ENCODE data around the gene MDM1. TPM values are rescaled to one million over a fixed set of nuclear protein-coding genes. Genes with fewer than 3 reads are reported as not detected.

MDM1 gene
- total and polyA plus RNA-seq, 7 donors = 4.2 to 113 (median 73.3) TPM

DNA sequence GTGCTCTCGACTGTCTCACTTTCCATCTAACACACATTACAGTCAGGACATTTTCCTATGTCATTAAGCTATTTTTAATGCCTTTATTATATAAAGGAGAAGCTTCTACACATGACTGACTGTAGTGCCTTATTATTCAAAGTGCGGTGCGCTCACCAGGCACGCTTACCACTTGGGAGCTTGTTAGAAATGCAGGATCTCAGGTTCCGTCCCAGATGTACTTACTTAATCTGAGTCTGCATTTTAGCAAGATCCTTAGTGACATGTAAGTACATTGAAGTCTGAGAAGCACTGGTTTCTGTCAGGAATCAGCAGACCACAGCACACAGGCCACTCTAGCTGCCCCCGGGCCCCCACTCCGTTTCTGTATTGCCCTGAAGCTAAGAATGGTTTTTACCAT, 44.7 kb upstream of the MDM1 start:
- H3K36me3 ChIP-seq = no peaks in the 10 kb centered on the region
- H3K9me3 ChIP-seq = no peaks in the 10 kb centered on the region
- intact Hi-C loops (cut with DNase I) = no loop called here
- no peaks in the 10 kb centered on the region for H3K27me3 ChIP-seq
- H3K4me3 ChIP-seq = no peak overlapping the region
- peaks cover 0 to 16% (median 9%) of the 10 kb centered on the region in 4 donors for H3K4me1 ChIP-seq
- TF ChIP-seq EP300 (IDR thresholded peaks at IDR 0.05) (no peak), POLR2AphosphoS5 (IDR thresholded peaks at IDR 0.05) (no peak)
- 94 to 96% methylated on average over 7 of the region's 7 CpGs for WGBS, 2 donors
- no peak overlapping the region for H3K27ac ChIP-seq
- no peak for DNase-seq

DNA sequence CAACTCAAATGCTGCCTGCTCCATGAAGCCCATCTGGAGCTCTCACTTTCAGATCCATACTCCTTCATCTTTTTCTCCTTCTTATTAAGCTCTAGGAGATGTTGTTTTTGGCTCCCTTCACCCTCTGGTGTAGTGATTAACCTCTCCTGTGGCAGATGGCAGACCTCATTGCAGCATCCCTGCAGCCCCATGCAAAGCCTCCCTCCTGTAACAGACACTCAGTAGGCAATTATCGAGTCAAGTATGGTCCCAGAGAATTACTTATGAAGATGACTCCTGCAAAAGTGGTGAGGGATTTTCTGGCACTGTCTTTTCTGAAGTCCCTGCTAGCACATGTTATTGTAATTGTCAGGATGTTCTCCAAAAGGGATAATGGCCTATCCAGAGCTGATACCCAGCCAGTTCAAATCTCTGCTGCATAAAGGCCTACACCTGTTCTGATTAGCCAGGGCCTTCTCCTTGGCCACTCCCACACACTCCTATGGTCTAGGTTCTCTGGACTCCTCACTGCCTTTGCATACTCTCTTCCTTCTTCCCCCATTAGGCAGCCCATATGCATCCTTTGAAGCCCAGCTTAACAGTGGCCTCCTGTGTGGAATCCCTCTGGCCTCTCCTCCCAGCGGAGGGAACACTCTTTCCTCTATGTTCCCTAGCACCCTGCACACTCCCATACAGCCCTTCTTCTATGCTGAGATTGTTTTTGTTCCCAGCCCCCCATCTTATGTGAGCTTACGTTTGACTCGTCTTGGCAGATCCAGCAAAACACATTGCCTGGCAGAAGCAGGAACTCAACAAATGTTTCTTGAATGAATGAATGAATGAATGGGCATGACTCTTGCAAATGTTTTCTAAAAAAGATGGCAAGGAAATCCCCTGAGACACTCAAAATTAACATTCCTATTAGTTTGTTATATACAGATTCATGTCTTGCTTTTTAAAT, 43.9 kb upstream of the MDM1 start:
- Histone ChIP-seq H3K4me1 (peaks cover 0 to 16% (median 9%) of the 10 kb centered on the region in 4 donors), H3K9me3 (no peaks in the 10 kb centered on the region), H3K36me3 (no peaks in the 10 kb centered on the region), H3K27me3 (no peaks in the 10 kb centered on the region), H3K27ac (no peak overlapping the region), H3K4me3 (no peak overlapping the region)
- WGBS, 2 donors = 94 to 96% methylated on average over 4 of the region's 4 CpGs
- no peak for DNase-seq
- intact Hi-C loops (cut with DNase I) = no loop called here
- TF ChIP-seq POLR2AphosphoS5 (IDR thresholded peaks at IDR 0.05) (no peak), EP300 (IDR thresholded peaks at IDR 0.05) (no peak), POLR2A (IDR thresholded peaks at IDR 0.05) (no peak)
- TF ChIP-seq, protein P1, sequence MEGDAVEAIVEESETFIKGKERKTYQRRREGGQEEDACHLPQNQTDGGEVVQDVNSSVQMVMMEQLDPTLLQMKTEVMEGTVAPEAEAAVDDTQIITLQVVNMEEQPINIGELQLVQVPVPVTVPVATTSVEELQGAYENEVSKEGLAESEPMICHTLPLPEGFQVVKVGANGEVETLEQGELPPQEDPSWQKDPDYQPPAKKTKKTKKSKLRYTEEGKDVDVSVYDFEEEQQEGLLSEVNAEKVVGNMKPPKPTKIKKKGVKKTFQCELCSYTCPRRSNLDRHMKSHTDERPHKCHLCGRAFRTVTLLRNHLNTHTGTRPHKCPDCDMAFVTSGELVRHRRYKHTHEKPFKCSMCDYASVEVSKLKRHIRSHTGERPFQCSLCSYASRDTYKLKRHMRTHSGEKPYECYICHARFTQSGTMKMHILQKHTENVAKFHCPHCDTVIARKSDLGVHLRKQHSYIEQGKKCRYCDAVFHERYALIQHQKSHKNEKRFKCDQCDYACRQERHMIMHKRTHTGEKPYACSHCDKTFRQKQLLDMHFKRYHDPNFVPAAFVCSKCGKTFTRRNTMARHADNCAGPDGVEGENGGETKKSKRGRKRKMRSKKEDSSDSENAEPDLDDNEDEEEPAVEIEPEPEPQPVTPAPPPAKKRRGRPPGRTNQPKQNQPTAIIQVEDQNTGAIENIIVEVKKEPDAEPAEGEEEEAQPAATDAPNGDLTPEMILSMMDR (IDR thresholded peaks at IDR 0.05) = no peak

DNA sequence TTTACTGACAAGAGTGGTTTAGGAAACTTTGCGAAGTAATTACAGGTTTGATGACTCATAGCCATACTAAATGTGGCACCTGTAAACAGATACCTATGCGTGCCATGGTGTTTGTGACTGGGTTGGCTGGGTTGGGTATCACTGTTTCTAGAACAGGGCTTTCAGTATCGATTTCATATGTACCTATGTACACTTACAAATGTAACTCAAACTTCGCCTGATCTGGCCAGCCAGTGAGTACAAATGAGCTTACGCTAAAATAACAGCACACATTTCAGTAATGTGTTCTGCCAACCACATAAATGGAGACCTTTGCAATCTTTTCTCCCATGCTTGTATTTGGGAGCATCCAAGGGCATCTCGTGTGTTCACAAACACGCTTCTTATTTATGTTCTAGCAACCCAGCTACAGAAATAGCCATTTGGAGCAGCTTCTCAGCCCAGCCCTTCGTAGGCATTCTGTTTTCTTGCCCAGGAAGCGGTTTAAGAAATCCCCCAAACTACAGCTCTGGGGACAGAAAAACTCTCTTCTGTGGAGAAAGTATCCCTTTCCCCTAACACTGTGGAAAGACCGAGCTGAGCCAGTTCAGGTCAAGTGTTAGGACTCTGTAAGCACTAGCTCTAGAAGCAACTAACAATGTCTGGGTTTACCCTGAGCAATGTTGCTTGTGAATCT, 42.3 kb upstream of the MDM1 start:
- H3K27me3 ChIP-seq = no peaks in the 10 kb centered on the region
- H3K4me1 ChIP-seq = peaks cover 0 to 12% (median 7%) of the 10 kb centered on the region in 4 donors
- H3K36me3 ChIP-seq = no peaks in the 10 kb centered on the region
- TF ChIP-seq, protein P1 (IDR thresholded peaks at IDR 0.05) = no peak
- no peak for TF ChIP-seq POLR2A (IDR thresholded peaks at IDR 0.05)
- TF ChIP-seq EP300 (IDR thresholded peaks at IDR 0.05) = no peak
- TF ChIP-seq POLR2AphosphoS5 (IDR thresholded peaks at IDR 0.05) = no peak
- no peak for DNase-seq
- intact Hi-C loops (cut with DNase I) = no loop called here
- no peak overlapping the region for H3K27ac ChIP-seq
- no peaks in the 10 kb centered on the region for H3K9me3 ChIP-seq
- H3K4me3 ChIP-seq = no peak overlapping the region
- WGBS, 2 donors = 75 to 76% methylated on average over 10 of the region's 10 CpGs

DNA sequence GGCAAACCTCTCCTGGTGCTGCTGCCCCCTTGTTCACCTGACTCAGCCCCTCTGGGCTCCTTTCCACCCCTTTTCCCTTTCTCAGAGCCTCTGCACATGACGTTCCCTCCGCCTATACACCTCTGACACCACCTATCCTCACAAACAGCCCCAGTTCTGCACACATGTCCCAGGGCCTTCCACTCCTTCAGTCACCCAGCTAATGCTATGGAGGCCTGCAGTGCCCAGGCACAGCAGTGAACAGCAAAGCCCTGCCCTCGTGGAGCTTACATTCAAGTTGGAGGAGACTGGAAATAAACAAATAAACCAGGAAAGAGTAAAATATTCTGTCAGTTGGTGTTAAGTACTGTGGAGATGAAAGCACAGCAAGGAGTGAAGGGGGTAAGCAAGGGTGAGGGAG, 38.5 kb upstream of the MDM1 start:
- Histone ChIP-seq H3K4me3 (no peak overlapping the region), H3K4me1 (peaks cover 0 to 2% (median 2%) of the 10 kb centered on the region in 4 donors), H3K9me3 (no peaks in the 10 kb centered on the region), H3K27ac (no peak overlapping the region), H3K27me3 (no peaks in the 10 kb centered on the region), H3K36me3 (no peaks in the 10 kb centered on the region)
- intact Hi-C loops (cut with DNase I) = no loop called here
- TF ChIP-seq POLR2A (IDR thresholded peaks at IDR 0.05) (no peak), POLR2AphosphoS5 (IDR thresholded peaks at IDR 0.05) (no peak), EP300 (IDR thresholded peaks at IDR 0.05) (no peak)
- TF ChIP-seq, protein P1 (IDR thresholded peaks at IDR 0.05) = no peak
- 92 to 95% methylated on average over 3 of the region's 3 CpGs for WGBS, 2 donors
- no peak for DNase-seq

DNA sequence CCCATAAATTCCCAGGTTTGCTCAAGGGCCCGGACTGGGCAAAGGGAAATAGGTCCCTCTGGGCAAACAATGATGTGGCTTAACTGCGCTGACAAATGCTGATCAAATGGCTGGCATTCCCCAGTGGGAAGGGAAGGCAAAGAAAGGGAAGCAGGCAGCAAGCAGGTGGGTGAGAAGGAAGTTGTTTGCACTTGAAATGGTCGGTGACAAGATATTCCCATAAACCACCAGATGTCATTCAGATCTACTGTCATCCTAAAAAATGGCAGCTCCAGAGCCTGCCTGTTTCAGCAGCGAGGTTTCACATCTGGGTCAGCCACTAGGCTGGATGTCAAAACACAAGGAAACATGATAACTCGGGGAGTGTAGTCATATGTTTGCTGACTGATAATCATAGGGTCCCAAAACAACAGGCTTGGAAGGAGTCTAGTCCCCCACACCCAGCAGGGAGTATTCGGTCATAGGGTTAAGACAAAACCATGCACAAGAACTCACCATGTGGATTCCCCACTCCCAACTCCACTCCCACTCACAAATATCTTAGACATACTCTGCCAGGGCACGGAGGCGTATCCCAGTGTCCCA, 37.9 kb upstream of the MDM1 start:
- Histone ChIP-seq H3K27ac (no peak overlapping the region), H3K9me3 (no peaks in the 10 kb centered on the region), H3K4me3 (no peak overlapping the region), H3K27me3 (no peaks in the 10 kb centered on the region), H3K4me1 (peaks cover 0 to 7% (median 7%) of the 10 kb centered on the region in 4 donors), H3K36me3 (no peaks in the 10 kb centered on the region)
- intact Hi-C loops (cut with DNase I) = no loop called here
- no peak for DNase-seq
- WGBS, 2 donors = 82 to 84% methylated on average over 8 of the region's 8 CpGs
- TF ChIP-seq, protein P1 (IDR thresholded peaks at IDR 0.05) = no peak
- TF ChIP-seq POLR2A (IDR thresholded peaks at IDR 0.05) = no peak
- no peak for TF ChIP-seq EP300 (IDR thresholded peaks at IDR 0.05)
- no peak for TF ChIP-seq POLR2AphosphoS5 (IDR thresholded peaks at IDR 0.05)
